Progenitor cell of endocrine pancreas (in vitro differentiated cells): ENCODE measurements around the gene DIPK1A. TPM values are rescaled to one million over a fixed set of nuclear protein-coding genes. Genes with fewer than 3 reads are reported as not detected.
A peak's percentile ranks its signal among the peaks of the same experiment; 100 is the strongest.

ENCODE experiments used
- DNase-seq: peaks from one replicate; pipeline ENCODE4 v3.0.0; 2021; ENCODE audit warnings: low spot score; ENCODE audit not compliant: unreplicated experiment
- H3K27ac Mint-ChIP-seq: 2 replicates; pipeline ENCODE4 v1.8.0; 2021; ENCODE audit warnings: mild to moderate bottlenecking, moderate library complexity, mixed read lengths
- H3K27me3 Mint-ChIP-seq: 2 replicates; pipeline ENCODE4 v1.8.0; 2021; ENCODE audit warnings: mixed read lengths
- H3K36me3 Mint-ChIP-seq: 2 replicates; pipeline ENCODE4 v1.8.0; 2022; ENCODE audit warnings: mixed read lengths; ENCODE audit not compliant: insufficient read depth
- H3K4me1 Mint-ChIP-seq: 2 replicates; pipeline ENCODE4 v1.8.0; 2021; ENCODE audit warnings: low read depth, mixed read lengths
- H3K4me3 Mint-ChIP-seq: 2 replicates; pipeline ENCODE4 v1.8.0; 2021; ENCODE audit warnings: low read depth, mild to moderate bottlenecking, moderate library complexity, mixed read lengths
- H3K9me3 Mint-ChIP-seq: 2 replicates; pipeline ENCODE4 v1.8.0; 2021; ENCODE audit warnings: low read depth, mixed read lengths
- CTCF ChIP-seq: fragments of 200-600 bp; sonication (generic); IDR thresholded peaks from one replicate; pipeline ENCODE4 v1.5.0; 2021; ENCODE audit warnings: antibody characterized with exemption, mild to moderate bottlenecking; ENCODE audit not compliant: unreplicated experiment
- total RNA-seq: library from RNA; stranded (reverse); gene quantifications from 2 replicates; pipeline ENCODE4 v1.2.1, GENCODE V29; 2021

The DIPK1A gene
- total RNA-seq, 1 donor from 2014 or later, result 6.9 TPM

GRCh38 chr1:92910081-92910480 lies 51.2 kb downstream of the DIPK1A start:
- H3K27me3 Mint-ChIP-seq, result no peaks in the 10 kb centered on the region
- TF ChIP-seq CTCF, result no peak
- H3K36me3 Mint-ChIP-seq, result no peaks in the 10 kb centered on the region
- H3K27ac Mint-ChIP-seq, result peak overlapping the region; percentile 2
- DNase-seq, result no peak
- H3K4me1 Mint-ChIP-seq, result peaks cover 13% of the 10 kb centered on the region
- H3K9me3 Mint-ChIP-seq, result no peaks in the 10 kb centered on the region
- no peak overlapping the region for H3K4me3 Mint-ChIP-seq

DNA sequence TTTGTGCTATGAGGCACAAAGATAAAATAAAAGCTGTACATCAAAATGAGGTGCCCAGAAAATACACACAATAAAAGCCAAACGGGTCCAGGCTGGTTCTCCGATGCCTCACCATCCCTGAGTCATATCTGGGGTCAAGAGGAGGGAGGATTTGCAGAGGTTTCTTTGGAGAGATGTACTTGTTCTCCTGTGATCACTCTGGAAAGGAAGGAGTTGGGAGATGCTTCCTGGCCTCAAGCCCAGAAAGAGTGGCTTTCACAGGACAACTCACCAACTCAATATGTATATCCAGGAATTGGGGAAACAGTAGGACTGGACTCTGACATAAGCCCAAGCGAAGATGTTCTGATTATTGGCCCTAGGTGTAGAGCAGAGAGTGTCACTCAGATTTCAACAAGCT lies 51.9 kb downstream of the DIPK1A start:
- no peak for DNase-seq
- H3K27ac Mint-ChIP-seq, result no peak overlapping the region
- H3K9me3 Mint-ChIP-seq, result no peaks in the 10 kb centered on the region
- no peak overlapping the region for H3K4me3 Mint-ChIP-seq
- H3K36me3 Mint-ChIP-seq, result no peaks in the 10 kb centered on the region
- H3K4me1 Mint-ChIP-seq, result peaks cover 12% of the 10 kb centered on the region
- no peaks in the 10 kb centered on the region for H3K27me3 Mint-ChIP-seq
- TF ChIP-seq CTCF, result no peak

- Mint-ChIP-seq H3K4me3 (no peak overlapping the region), H3K27ac (no peak overlapping the region), H3K4me1 (peaks cover 7% of the 10 kb centered on the region), H3K9me3 (no peaks in the 10 kb centered on the region), H3K27me3 (no peaks in the 10 kb centered on the region), H3K36me3 (no peaks in the 10 kb centered on the region)
- DNase-seq, result no peak
- TF ChIP-seq CTCF, result no peak
Measured at GRCh38 chr1:92907949-92908684, 53.1 kb downstream of the DIPK1A start.

DNA sequence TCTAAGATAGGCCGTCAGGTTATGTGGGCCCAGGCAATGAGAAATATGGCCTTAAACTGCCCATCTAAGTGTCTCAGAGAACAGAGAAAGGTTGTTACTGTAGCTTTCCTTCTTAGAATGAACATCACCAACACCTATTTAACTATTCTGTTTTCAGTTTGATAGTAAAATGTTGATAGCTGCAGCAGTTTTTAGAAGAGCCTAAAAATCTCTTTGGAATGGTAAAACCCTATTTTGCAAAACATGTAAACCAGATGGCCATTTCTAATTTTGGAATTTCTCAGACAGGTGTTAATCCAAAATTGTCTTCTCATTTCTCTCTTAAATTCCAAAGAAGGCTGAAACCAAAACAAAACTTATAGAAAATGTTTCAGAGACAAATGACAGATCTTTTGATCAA lies 57.5 kb downstream of the DIPK1A start:
- no peak for DNase-seq
- Mint-ChIP-seq H3K36me3 (no peaks in the 10 kb centered on the region), H3K27ac (no peak overlapping the region), H3K9me3 (peaks cover 13% of the 10 kb centered on the region), H3K27me3 (no peaks in the 10 kb centered on the region), H3K4me1 (no peaks in the 10 kb centered on the region), H3K4me3 (no peak overlapping the region)
- no peak for TF ChIP-seq CTCF

DNA sequence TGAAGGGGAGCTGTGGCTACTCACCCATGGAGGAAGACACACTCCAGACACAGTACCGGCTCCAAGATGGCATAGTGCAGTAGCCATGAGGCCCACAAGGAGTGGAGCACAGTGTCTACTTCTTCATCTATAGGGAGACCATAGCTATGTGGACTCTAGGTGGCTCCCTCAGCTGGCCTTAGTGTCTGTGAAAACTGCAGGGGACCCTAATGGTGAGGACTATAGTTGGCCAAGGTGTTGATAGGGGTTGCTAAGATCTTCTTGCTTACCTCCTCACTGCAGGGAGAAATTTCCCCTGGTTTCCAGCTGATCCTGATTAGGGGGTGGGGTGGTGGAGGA lies 58.9 kb downstream of the DIPK1A start:
- no peaks in the 10 kb centered on the region for H3K36me3 Mint-ChIP-seq
- no peak for DNase-seq
- H3K9me3 Mint-ChIP-seq, result peaks cover 13% of the 10 kb centered on the region
- no peaks in the 10 kb centered on the region for H3K27me3 Mint-ChIP-seq
- H3K4me1 Mint-ChIP-seq, result no peaks in the 10 kb centered on the region
- no peak overlapping the region for H3K27ac Mint-ChIP-seq
- TF ChIP-seq CTCF, result no peak
- H3K4me3 Mint-ChIP-seq, result no peak overlapping the region
